Fibroblast of skin of left biceps (primary cell): ENCODE data around the gene MESP1.

Experiments
- DNase-seq, 2 experiments: peaks; one replicate each; pipeline ENCODE4 v3.0.0-alpha.2; 2013; ENCODE audit warnings: low read depth in 2 of 2

The MESP1 gene

GRCh38 chr15:89758981-89759380, 7.9 kb upstream of the MESP1 start:
- DNase-seq: no peak

GRCh38 chr15:89758283-89758682, 7.2 kb upstream of the MESP1 start:
- no peak for DNase-seq

GRCh38 chr15:89756897-89757296, 5.8 kb upstream of the MESP1 start:
- DNase-seq: no peak

- DNase-seq: no peak
Observed at GRCh38 chr15:89755701-89756100, 4.7 kb upstream of the MESP1 start.

- DNase-seq: no peak
Observed at GRCh38 chr15:89754361-89755154, 3.5 kb upstream of the MESP1 start.

- no peak for DNase-seq
Observed at GRCh38 chr15:89753855-89754254, 2.8 kb upstream of the MESP1 start.

GRCh38 chr15:89751748-89752147, 699 bp upstream of the MESP1 start:
- DNase-seq: no peak

DNA sequence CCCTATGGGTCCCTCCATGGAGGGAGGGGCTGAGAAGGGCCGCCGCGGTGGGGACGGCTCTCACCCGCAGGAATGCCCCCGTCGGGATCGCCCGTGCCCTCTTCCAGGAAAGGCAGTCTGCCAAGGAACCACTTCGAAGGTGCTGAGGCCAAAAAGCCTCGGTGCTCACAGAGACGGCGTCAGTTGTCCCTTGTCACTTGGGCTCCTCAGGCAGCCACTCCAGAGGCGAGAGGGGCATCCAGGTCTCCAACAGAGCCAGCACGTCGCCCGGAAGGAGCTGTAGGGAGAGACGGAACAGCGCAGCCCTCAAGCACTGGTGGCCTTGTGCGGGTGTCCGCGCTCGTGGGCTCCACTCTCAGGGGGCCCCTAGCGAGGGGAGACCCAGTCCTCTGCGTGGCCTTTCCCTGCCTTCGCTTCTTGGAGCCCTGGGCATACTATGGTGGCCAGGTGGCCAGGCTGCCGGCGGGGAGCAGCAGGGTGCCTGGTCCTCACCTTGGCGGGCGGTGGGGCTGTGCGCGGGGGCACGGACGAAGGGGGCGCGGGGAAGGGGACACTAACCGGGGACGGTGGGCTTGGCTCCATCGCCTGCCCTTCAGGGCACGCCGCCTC, 994 bp downstream of the MESP1 start:
- DNase-seq: no peak

- no peak for DNase-seq
Observed at GRCh38 chr15:89749526-89749925, 1.5 kb downstream of the MESP1 start.

DNA sequence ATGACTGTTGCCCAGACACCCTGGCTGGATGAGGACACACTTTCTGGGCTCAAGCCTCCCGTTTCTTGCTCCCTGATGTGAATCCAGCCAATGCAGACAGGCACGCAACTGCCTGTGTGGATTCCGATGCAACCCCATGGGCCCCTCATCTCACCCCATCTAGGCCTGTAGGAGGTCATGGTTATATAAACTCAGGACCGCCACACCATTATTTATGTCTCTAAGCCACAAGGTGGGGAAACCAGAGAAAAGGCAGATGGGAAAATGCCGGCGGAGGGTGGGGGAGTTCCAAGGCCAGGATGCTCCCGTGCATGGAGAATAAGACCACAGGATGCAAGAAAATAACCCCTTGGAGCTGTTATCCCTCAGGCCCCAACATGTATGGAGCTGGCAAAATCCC, 2.0 kb downstream of the MESP1 start:
- DNase-seq: no peak

- DNase-seq: no peak
Observed at GRCh38 chr15:89747708-89748682, 3.1 kb downstream of the MESP1 start.

- DNase-seq: no peak
Observed at GRCh38 chr15:89746386-89746780, 4.7 kb downstream of the MESP1 start.

- DNase-seq: no peak
Observed at GRCh38 chr15:89745768-89746167, 5.3 kb downstream of the MESP1 start.

GRCh38 chr15:89745131-89745530, 5.9 kb downstream of the MESP1 start:
- DNase-seq: no peak

- DNase-seq: no peak
Observed at GRCh38 chr15:89743594-89743993, 7.5 kb downstream of the MESP1 start.

- no peak for DNase-seq
Observed at GRCh38 chr15:89743011-89743410, 8.0 kb downstream of the MESP1 start.

DNA sequence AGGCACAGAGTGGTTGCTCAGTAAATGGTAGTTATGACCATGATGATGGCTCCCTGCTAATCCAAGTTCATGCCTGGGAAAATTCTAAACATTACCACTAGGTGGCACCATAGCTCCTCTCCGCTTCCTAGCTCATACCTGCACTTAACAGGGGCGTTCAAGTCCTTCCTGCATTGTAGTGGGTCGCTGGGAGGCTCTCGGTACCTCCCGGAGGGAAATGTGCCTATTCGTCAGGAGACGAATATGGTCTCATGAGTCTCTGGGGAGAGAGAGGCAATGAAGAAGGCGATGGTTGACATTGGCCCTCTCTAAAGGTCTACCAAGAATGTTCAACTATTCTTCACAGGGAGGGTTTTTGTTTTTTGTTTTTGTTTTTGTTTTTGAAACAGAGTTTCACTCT, 10.9 kb downstream of the MESP1 start:
- peak in 1 of 2 experiments; percentile 35 for DNase-seq

GRCh38 chr15:89735773-89736172, 15.3 kb downstream of the MESP1 start:
- no peak for DNase-seq

GRCh38 chr15:89732451-89733172, 18.4 kb downstream of the MESP1 start:
- no peak for DNase-seq

- DNase-seq: no peak
Observed at GRCh38 chr15:89731275-89731674, 19.8 kb downstream of the MESP1 start.

DNA sequence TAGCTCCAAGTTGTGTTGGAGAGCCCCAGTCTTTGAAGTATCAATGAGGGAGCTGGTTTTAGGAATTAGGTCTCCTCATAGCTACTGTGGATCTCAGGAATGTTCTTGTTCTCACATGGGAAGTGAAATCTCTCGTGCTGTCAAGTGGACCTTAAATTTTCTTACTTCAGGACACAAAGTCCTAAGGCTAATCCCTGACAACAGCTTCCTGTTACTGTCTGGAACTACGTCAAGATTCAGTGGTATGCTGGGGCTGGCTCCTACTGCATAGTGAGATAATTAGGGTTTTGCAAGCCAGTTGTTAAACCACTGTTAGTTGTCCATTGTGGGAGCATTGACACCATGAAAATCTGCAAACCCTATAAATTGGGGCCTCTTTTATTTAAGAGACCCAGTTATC, 22.8 kb downstream of the MESP1 start:
- no peak for DNase-seq

DNA sequence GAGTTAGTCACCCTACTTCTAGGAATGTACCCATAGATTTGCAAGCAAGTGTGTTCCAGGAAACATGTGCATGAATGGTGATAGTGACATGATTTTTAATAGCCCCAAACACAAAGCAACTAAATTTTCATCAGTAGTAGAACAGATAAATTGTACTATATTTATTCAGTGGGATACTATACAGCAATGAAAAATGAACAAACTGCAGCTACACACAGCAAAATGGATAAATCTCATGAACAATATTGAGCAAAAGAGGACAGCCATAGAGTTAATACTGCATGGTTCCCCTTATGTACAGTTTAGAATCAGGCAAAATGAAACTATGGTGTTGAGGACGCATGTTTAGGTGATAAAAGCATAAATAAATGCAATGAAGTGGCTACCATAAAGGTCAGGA, 26.0 kb downstream of the MESP1 start:
- DNase-seq: no peak
